WTC11 (cell line): ENCODE results near the gene FBLN2. TPM values are rescaled to one million over a fixed set of nuclear protein-coding genes. Genes with fewer than 3 reads are reported as not detected.

Experiments
- ATAC-seq: fragments of 200-7000 bp; cut with Tn5 transposase; 2 replicates; pipeline ENCODE4 v1.10.0; 2021; ENCODE audit warnings: mild to moderate bottlenecking, moderate library complexity
- CTCF ChIA-PET: fragments of 300-600 bp; sonication (Branson Sonifier 250); formaldehyde crosslinking; loops from one replicate; lab custom pipeline; 2021; ENCODE audit warnings: antibody characterized with exemption; lab: Charles Lee
- POLR2A ChIA-PET: fragments of 350-600 bp; sonication (Branson Sonifier 250); formaldehyde crosslinking; loops from one replicate; lab custom pipeline; 2021; ENCODE audit warnings: antibody characterized with exemption; lab: Charles Lee
- DNase-seq: peaks from one replicate; pipeline ENCODE4 v3.0.0; 2021; ENCODE audit warnings: low spot score
- H3K27ac Mint-ChIP-seq: 2 replicates; pipeline ENCODE4 v1.8.0; 2021; ENCODE audit warnings: mixed read lengths
- H3K27me3 Mint-ChIP-seq: 2 replicates; pipeline ENCODE4 v1.8.0; 2021; ENCODE audit warnings: low read depth, mild to moderate bottlenecking, moderate library complexity, mixed read lengths
- H3K36me3 Mint-ChIP-seq: 2 replicates; pipeline ENCODE4 v1.8.0; 2021; ENCODE audit warnings: mixed read lengths
- H3K4me1 Mint-ChIP-seq: 2 replicates; pipeline ENCODE4 v1.8.0; 2022; ENCODE audit warnings: mixed read lengths
- H3K4me3 Mint-ChIP-seq: 2 replicates; pipeline ENCODE4 v1.8.0; 2021; ENCODE audit warnings: mild to moderate bottlenecking, moderate library complexity, mixed read lengths
- H3K9me3 Mint-ChIP-seq: 2 replicates; pipeline ENCODE4 v1.8.0; 2021; ENCODE audit warnings: mixed read lengths
- AR ChIP-seq: fragments of 250-450 bp; sonication (Bioruptor Pico); IDR thresholded peaks from 2 replicates; pipeline ENCODE4 v1.9.0; 2021; ENCODE audit warnings: mild to moderate bottlenecking
- CTCF ChIP-seq: fragments of 200-600 bp; IDR thresholded peaks from 2 replicates; pipeline ENCODE4 v1.8.0; 2022; ENCODE audit warnings: antibody characterized with exemption
- E2F1 ChIP-seq: sonication (generic); formaldehyde crosslinking; IDR thresholded peaks from 2 replicates; pipeline ENCODE4 v1.8.0; 2022; ENCODE audit warnings: mild to moderate bottlenecking, missing genetic modification reagents
- MLX ChIP-seq: sonication (generic); formaldehyde crosslinking; IDR thresholded peaks from 2 replicates; pipeline ENCODE4 v1.8.1; 2023; ENCODE audit warnings: mild to moderate bottlenecking, missing genetic modification reagents, moderate library complexity
- NFATC4 ChIP-seq: fragments of 250-450 bp; sonication (Bioruptor Pico); IDR thresholded peaks from 2 replicates; pipeline ENCODE4 v1.9.0; 2021; ENCODE audit warnings: mild to moderate bottlenecking
- NR1H2 ChIP-seq: sonication (generic); formaldehyde crosslinking; IDR thresholded peaks from 2 replicates; pipeline ENCODE4 v1.9.0; 2021; ENCODE audit warnings: mild to moderate bottlenecking, moderate library complexity, missing genetic modification reagents
- OVOL2 ChIP-seq: fragments of 250-450 bp; sonication (Bioruptor Pico); IDR thresholded peaks from 2 replicates; pipeline ENCODE4 v1.9.0; 2021; ENCODE audit warnings: mild to moderate bottlenecking, borderline replicate concordance
- PREB ChIP-seq: sonication (generic); formaldehyde crosslinking; IDR thresholded peaks from 2 replicates; pipeline ENCODE4 v1.8.1; 2022; ENCODE audit warnings: mild to moderate bottlenecking, missing genetic modification reagents, moderate library complexity, borderline replicate concordance
- RELA ChIP-seq: sonication (generic); formaldehyde crosslinking; IDR thresholded peaks from 2 replicates; pipeline ENCODE4 v1.8.1; 2022; ENCODE audit warnings: missing genetic modification reagents, mild to moderate bottlenecking, borderline replicate concordance
- SP1 ChIP-seq: sonication (generic); formaldehyde crosslinking; conservative IDR thresholded peaks from 2 replicates; pipeline ENCODE4 v1.8.1; 2022; ENCODE audit warnings: missing genetic modification reagents
- TCF7 ChIP-seq: sonication (generic); formaldehyde crosslinking; IDR thresholded peaks from 2 replicates; pipeline ENCODE4 v1.8.0; 2022; ENCODE audit warnings: mild to moderate bottlenecking, low read depth, missing genetic modification reagents, moderate library complexity
- TEAD1 ChIP-seq: sonication (generic); formaldehyde crosslinking; IDR thresholded peaks from 2 replicates; pipeline ENCODE4 v1.8.0; 2022; ENCODE audit warnings: mild to moderate bottlenecking, missing genetic modification reagents
- ZBTB43 ChIP-seq: sonication (generic); formaldehyde crosslinking; IDR thresholded peaks from 2 replicates; pipeline ENCODE4 v1.8.1; 2023; ENCODE audit warnings: mild to moderate bottlenecking, missing genetic modification reagents
- ZNF263 ChIP-seq: sonication (generic); formaldehyde crosslinking; IDR thresholded peaks from 2 replicates; pipeline ENCODE4 v1.8.1; 2022; ENCODE audit warnings: low read depth, mild to moderate bottlenecking, moderate library complexity, missing genetic modification reagents
- ZSCAN18 ChIP-seq: fragments of 250-450 bp; sonication (Bioruptor Pico); IDR thresholded peaks from 2 replicates; pipeline ENCODE4 v2.1.2; 2022; ENCODE audit warnings: mild to moderate bottlenecking, moderate library complexity
- total RNA-seq: library from RNA; stranded (reverse); gene quantifications from 3 replicates; pipeline ENCODE4 v1.2.3, GENCODE V29; 2021

The FBLN2 gene
- total RNA-seq, 1 experiment from 2014 or later, result 20.7 TPM

- TF ChIP-seq MLX (CRISPR knock-in tag) (no peak), E2F1 (CRISPR knock-in tag) (no peak), NFATC4 (no peak), TEAD1 (no peak), PREB (no peak), NR1H2 (CRISPR knock-in tag) (no peak)
Observed at GRCh38 chr3:13501521-13501920, 47.4 kb upstream of the FBLN2 start (continued).

GRCh38 chr3:13501958-13502790 lies 46.8 kb upstream of the FBLN2 start:
- Mint-ChIP-seq H3K36me3 (no peaks in the 10 kb centered on the region), H3K27me3 (no peaks in the 10 kb centered on the region), H3K4me3 (no peak overlapping the region), H3K27ac (no peak overlapping the region), H3K4me1 (peaks cover 2% of the 10 kb centered on the region; the same call in 1 of the 2 replicates), H3K9me3 (no peaks in the 10 kb centered on the region)
- CTCF ChIA-PET, result interaction anchor here (5.6 kb wide), 1 partner anchor 147 kb away, joined by 111 read pairs; no protein-coding TSS in a partner anchor
- DNase-seq, result no peak
- TF ChIP-seq CTCF, result no peak
- TF ChIP-seq AR (CRISPR knock-in tag), result no peak
- no peak for TF ChIP-seq RELA (CRISPR knock-in tag)
- no peak for TF ChIP-seq ZNF263 (CRISPR knock-in tag)
- TF ChIP-seq TCF7 (CRISPR knock-in tag), result no peak
- no peak for TF ChIP-seq SP1 (CRISPR knock-in tag)
- no peak for TF ChIP-seq ZSCAN18
- no peak for TF ChIP-seq ZBTB43 (CRISPR knock-in tag)
- TF ChIP-seq OVOL2, result no peak
- POLR2A ChIA-PET, result no interaction called here
- ATAC-seq, result no peak
